SKM-1 treated with dmso at 0.1 percent for 144 hours (cell line): ENCODE data around the gene HERC5.
"Not testable (repeated sequence)": the region's sequence is repeated elsewhere in the genome, so short reads cannot be mapped to it uniquely, and the experiment has no call there.

Experiments
- DNase-seq: peaks from one replicate; lab custom pipeline; 2025; ENCODE audit not compliant: unreplicated experiment; lab: John Stamatoyannopoulos, UW

Gene HERC5

DNA sequence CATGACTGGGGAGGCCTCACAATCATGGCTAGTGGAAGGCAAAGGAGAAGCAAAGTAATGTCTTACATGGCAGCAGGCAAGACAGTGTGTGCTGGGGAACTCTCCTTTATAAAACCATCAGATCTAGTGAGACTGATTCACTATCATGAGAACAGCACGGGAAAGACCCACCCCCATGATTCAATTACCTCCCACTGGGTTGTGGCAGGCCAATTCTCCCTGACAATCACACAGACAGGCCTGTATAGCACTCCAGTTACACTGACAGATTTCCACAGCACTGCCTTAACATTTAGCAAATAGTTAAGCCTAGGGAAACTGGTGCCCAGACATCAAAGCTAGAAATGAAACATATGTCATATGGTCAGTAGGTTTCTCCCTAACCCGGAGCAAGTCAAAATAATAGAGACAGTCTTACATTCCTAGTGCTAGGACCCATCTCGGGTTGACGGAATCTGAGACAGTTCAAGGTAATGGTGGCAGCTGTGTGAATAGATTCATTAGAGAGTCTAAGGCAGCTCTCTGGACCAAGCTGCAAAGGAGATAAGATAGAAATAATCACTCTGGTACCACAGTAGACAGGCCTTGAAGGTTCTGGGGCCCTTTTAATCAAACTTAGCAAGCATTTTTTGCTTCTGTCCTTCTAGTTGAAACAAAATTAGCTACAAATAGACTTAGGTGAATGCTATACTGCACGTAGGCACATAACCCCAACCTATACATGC, 9.4 kb upstream of the HERC5 start:
- DNase-seq = no peak

DNA sequence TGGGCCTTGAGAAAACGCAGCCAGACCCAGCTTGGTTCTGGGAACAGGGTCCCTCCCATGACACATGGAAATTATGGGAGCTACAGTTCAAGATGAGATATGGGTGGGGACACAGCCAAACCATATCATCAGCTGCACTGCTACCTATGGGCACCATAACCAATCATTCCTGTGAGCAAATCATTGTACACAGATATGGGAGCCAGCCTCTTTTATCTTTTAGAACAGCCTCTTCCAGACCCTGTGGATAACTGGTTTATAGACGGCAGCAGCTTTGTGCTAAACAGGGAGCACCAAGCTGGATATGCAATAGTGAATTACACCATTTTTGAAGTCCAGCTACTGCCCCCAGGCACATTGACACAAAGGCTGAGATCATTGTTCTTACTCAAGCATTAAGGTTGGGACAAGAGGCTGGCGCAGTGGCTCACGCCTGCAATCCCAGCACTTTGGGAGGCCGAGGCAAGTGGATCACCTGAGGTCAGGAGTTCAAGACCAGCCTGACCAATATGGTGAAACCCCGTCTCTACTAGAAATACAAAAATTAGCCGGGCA, 8.6 kb upstream of the HERC5 start:
- not testable (repeated sequence) for DNase-seq

DNA sequence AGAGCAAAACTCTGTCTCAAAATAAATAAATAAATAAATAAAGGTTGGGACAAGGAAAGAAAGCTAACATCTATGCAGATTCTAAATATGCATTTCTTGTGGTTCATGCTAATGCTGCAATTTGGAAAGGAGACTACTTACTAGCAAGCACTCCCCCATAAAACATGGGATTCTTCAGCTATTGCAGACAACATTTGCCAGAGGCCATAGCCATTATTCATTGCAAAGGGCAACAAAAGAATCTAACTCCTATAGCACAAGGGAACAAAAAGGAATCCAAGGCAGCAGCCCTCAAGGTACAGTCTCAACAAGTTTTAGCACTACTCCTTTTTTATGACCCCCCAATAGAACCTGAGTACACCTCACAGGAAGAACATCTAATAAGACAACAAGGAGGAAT, 8.0 kb upstream of the HERC5 start:
- DNase-seq = no peak

DNA sequence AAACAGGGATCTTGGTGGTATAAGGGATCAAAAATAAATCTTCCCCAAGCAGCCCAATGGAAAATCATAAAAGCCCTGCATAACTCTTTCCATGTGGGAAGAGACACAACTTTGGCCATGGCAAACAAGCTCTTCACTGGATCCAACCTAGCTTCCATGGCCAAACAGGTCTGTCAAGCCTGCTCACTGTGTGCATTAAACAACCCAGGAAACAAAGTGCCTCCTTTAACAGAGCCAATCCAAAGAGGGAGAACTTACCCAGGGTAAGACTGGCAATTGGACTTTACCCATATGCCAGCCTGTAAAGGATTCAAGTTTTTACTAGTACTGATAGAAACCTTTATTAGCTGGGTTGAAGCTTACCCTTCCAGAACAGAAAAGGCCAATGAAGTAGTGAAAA, 7.6 kb upstream of the HERC5 start:
- DNase-seq = no peak

DNA sequence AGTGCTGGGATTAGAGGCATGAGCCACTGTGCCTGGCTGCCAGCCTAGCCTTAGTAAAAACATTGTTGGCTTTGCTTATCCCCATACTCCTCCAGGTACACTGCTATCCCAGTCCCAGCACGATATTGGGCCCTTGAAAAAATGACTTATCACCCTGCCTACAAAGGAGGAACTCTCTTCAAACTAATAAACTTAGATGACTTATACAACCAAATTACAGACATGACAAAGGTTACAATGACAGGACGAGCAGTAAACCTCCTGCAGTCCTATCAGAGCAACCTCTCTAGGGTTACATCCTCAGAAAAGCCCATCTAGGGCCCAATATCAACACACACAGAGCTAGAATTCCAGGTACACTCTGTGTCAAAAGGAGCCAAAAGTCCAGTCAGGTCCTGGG, 5.7 kb upstream of the HERC5 start:
- no peak for DNase-seq

DNA sequence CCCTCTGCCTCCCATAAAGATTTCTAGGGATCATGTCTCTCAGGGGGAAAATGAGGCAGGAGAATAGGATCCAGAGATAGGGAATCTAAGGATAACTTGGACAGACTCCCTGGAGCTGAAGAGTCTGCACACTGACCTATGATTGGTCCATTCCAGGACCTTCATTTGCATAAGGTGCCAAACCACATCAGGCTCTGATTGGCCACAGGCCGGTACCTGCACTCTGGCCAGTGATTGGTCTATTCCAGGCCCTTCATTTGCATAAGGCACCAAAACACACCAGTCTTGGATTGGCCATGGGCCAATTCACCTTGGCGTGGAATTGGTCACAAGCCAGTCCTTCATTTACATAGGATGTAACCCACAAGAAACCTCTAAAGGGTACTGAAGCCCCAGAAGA, 4.0 kb upstream of the HERC5 start:
- DNase-seq = no peak

DNA sequence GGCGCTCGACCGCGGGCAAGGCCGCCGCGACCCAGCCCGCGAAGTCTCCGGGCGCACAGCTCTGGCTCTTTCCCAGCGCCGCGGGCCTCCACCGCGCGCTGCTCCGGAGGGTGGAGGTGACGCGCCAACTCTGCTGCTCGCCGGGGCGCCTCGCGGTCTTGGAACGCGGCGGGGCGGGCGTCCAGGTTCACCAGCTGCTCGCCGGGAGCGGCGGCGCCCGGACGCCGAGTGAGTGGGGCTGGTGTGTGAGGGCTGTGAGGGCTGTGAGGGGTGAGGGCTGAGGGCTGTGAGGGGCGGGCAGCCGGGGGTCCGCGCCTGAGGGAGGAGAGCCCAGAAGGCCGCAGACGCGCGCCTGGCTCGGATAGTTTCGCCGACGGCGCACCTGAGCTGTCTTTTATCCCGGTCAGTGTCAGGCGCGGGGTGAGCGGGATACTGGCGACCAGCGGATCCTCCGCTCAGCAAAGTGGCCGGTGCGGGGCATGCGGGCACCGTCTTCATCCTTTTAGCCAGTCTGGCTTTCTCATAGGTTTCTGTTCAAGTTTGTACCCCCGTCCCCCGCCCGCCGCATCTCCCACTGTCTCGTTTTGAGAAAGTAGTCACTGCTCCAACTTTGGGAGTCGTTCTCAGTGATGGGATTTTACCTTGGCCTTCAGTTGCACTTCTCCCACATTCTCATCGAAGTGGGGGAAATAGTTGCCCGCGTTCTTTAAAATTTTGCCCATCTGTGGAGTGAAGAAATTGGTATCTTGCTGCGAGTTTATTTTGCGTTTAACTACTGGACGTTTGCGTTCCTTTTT, 586 bp downstream of the HERC5 start:
- no peak for DNase-seq

DNA sequence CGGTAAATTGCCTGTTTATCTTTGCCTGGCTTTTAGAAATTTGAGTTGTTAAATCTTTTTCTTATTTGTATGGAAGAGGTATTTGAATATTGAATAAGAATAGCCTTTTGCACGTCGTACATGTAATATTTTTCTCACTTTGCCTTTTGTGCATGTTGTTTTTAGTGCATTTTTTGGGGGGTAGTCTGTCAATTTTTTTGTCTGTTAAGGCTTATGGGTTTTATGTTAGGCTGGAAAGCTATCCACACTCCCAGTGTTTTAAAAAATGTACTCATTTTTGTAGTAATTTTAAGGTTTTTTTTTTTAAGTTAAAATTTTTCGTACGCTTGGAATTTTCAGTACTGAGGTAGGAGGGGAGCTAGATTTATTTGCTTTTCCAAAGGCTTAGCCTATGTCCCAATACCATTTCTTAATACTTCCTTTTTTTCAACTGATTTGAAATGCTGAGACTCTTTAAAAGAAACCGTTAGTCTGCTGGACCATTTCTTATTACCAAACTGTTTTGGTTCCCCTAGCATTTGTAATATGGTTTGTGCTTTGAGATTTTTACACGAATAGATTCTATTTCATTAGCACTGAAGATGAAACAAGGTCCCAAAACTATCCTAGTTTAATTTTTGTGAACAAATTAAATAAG, 1.3 kb downstream of the HERC5 start:
- peak; percentile 73 for DNase-seq

DNA sequence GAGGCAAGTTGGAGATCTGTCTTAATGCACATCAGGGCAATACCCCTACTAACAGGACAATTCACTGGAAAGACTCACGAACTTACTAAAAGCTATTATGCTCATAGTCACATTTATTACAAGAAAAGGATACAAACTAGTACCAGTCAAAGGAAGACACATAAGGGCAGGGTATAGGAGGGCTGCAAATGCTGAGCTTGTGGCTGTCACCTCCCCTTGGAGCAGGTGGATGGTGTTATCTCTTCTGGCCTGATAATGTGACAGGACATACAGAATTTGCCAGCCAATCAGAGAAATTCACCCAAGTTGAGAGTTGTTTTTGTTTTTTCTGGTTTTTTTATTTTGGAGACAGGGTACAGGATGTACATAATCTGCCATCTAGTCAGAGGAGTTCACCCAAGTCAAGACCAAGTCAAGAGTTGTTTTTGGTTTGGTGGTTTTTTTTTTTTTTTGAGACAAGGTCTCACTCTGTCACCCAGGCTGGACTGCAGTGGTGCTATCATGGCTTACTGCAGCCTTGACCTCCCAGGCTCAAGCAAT, 8.8 kb downstream of the HERC5 start:
- DNase-seq = no peak

DNA sequence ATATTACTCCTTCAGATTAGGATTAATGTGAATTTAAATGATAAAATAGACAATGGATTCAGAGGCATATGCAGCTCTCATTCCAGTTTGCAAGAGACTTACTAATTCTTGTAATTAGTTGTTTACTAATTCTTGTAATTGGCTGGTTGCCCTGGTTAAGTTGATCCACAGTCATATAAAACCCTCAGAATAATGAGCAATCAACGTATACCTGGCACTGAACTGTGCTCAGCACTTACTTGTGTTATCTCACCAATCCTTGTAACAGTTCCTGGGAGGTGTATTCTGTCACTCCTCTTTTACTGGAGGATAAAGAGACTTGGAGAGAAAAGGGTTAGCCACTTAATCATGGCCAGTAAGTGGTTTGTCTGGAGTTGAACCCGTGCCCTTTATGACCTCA, 10.5 kb downstream of the HERC5 start:
- no peak for DNase-seq

DNA sequence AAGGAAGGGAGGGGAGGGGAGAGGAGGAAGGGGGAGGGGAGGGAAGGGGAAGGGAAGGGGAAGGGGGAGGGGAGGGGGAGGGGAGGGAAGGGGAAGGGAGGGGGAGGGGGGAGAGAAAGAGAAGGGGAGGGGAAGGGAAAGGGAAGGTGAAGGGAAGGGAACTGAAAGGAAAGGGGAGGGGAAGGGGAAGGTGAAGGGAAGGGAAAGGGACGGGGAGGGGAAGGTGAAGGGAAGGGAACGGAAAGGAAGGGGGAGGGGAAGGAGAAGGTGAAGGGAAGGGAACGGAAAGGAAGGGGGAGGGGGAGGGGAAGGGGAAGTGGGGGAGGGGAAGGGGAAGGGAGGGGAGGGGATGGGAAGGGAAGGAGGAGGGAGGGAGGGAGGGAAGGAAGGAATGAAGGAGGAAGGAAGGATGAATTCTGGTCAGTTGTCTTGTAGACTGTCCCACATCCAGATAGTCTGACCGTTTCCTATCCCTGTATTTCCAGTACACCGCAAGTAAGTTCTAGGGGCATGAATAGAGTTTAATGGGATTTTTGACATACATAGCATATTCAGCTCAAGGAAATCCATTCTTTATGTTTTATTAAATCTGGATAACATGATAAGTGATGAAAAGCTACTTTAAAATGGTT, 20.4 kb downstream of the HERC5 start:
- DNase-seq = no peak

DNA sequence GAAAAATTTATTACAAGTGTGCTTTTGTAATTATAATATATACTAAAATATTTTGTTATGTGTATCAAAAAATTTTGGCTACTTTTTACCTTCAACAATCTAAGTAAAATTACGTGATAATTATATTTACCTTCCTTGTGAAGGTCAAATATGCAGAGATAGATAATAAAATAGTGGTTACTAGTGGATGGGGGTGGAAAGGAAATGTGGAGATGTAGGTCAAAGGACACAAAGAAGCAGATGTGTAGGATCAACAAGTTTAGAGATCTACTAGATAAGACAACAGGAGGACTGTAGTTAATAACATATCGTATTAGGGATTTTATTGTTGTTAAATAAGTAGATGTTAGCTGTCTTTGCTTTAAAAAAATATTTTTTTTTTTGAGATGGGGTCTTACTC, 21.3 kb downstream of the HERC5 start:
- no peak for DNase-seq

DNA sequence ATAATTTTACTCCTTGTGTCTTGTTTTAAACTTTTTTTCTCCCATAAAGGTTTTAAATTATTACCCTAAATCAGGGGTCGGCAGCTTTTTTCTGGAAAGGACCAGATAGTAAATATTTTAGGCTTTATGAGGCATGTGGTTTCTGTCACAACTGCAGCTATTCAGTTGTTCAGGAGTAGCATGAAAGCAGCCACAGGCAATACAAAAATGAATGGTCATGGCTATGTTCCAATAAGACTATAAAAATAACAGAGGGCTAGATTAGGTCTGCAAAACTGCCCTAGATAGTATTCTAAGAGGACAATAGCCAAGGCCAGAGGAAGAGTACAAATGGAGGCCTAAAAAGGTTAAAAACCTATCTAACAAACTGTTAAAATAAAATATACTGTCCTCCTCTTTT, 24.6 kb downstream of the HERC5 start:
- no peak for DNase-seq

DNA sequence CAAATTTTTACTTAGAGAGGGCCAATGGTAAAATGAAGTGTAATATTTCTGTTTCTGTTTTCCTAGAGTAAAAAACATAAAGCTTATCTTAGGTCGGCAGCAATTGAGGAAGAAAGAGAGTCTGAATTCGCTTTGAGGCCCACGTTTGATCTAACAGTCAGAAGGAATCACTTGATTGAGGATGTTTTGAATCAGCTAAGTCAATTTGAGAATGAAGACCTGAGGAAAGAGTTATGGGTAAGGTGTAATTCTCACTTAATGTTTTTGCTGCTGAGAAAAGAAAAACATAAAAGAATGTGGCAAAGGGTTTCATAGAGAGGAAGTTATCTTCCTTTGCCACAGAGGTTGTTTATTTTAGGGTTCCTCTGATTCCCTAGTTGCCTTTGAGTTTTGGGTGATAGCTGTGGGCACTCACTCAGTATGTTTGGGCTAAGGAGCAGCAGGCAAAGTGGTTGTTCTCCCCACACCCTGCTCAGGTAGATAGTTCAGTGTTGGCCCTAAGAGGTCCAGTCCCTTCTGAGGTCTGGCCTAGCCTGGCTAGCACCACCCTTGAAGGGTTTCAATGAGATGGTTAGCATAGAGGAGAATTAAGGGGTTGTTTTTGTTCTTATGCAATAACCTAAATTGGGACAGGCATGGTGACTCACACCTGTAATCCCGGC, 32.3 kb downstream of the HERC5 start:
- DNase-seq = no peak

DNA sequence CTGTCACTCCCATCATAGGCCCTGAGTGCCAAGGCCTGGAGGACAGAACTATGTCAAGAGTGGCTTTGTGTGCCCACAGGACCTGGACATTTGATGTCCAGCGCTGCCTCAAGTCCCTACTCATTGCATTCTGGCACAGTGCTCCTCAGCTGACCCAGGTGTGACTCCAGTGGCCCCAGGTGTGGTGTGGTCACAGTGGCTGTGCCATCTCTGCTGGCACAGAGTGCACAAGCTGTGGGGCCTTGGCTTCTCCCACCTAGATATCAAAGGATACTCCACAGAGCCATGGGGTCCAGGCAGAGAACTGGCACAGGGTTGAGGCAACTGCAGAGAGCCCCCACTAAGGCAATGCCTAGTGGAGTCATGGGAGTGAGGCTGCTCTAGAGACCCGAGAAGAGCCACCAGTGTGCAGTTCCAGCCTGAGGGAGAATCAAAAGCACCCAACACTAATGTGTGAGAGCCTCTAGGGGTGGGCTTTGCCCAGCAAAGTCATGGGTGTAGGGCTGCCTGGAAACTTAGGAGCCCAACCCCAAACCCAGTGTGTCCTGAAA, 41.0 kb downstream of the HERC5 start:
- DNase-seq = no peak

DNA sequence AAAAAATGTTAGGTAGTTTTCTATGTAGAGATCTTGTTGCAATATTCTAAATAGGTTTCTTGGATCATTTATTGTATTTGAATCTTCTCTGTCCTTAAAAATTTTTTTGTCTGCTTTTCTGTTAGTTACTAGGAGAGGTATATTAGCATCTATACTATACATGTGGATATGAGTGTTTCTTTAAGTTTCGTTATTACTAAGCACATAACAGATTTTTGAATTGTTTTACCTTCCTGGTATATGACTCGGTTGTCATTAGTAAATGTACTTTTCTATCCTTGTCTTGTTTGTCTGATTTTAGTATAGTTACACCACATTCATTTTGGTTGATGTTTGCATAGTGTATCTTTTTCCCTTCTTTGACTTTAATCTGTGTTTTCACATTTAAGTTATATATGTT, 46.4 kb downstream of the HERC5 start:
- DNase-seq = no peak

DNA sequence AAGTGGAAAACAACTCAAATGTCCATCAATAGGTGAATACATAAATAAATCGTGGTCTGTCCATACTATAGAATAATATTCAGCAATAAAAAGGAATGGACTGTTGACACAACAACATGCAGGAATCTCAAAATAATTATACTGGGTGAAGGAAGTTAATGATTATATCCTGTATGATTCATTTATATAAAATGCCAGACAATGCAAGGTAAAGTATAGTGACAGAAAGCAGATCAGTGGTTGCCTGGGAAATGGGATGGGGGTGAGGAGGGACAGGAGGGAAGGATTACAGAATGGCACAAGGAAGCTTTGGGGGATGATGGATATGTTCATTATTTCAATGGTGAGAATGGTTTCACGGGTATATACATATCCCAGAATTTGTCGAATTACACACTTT, 54.3 kb downstream of the HERC5 start:
- no peak for DNase-seq

DNA sequence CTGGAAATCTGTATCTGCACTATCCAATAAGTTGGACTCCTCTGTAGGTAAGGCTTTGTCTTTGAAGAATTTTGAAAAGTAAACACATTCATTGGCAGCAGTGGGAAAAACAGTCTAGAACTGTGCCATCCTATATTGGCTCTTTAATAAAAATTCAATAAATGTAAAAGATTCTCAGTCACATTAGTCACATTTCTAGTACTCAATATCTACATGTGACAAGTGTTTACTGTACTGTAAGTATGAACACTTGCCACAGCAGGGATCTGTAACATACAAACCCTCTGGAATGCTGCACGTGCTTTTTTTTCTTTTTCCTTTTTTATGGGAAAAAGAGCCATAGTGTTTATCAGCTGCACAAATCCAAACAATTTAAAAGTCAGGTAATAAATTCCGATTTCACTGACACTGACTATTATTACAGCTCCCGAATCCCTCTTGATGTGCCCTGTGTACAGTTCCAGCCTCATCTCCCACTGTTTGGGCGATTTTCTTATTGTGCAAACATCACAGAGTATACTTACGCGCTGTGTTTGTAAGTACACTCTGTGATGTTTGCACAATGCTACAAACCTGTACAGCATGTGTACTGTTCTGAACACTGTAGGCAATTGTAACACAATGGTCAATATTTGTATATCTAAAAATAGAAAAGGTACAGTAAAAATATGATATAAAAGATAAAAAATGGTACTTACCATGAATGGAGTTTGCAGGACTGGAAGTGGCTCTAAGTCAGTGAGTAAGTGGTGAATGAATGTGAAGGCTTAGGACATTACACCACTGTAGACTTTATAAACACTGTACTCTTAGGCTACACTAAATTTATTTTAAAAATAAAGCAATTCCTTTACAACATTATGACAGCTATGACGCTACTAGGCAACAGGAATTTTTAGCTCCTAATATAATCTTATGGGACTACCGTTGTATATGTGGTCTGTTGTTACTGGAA, 57.9 kb downstream of the HERC5 start:
- DNase-seq = no peak

DNA sequence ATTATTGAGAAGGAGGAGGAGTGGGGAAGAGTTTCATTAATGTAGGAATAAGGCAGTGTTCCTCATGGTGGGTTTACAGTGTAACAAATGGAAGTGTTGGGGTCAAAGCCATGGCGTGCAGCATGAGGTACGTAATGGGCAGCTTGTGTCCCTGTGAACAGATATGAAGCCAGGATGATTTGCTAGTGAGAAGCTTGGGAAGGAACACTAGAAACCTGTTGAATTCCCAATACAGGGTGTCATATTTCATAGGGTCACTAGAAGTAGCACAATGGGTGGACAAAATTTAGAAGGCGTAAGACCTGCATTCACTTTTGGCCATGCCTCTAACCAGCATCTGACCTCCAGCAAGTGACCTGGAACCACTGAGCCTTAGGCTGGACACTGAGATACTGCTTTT, 59.8 kb downstream of the HERC5 start:
- no peak for DNase-seq
